ENCODE measurements around the gene SEPHS2. TPM values are rescaled to one million over a fixed set of nuclear protein-coding genes. Genes with fewer than 3 reads are reported as not detected.

Gene SEPHS2
- total RNA-seq, 1 donor from 2014 or later: 17.4 TPM

DNA sequence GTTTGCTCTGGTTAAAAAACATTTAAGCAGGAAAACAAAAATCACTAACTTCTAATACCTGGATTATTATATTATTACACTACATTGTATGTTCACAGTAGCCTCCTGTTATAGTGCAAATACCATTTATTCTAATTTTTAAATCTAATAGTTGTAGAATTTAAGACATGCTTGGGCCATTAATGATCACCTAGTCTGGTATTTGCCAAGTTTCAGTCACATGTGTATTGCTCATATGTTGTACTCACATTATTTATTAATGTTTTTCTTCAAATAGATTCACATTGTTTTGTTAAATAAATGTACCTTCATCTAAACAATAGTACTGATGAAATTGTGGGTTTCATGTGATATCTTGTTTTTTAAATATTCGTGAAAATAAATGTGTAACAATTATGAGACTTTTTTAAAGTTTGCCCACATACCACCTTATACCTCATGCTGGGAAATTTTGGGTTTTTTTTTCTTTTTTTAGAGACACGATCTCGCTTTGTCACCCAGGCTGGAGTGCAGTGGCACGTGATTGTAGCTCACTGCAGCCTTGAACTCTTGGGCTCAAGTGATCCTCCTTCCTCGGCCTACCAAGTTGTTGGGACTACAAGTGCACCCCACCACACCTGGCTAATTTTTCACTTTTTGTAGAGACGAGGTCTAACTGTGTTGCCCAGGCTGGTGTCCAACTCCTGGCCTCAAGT lies 32.4 kb downstream of the SEPHS2 start:
- peaks cover 3% of the 10 kb centered on the region for H3K36me3 ChIP-seq (ENCODE audit: control insufficient read depth, insufficient read depth, low read length)
- H3K4me3 ChIP-seq (ENCODE audit: low read depth, low read length): no peak overlapping the region
- TF ChIP-seq, protein P1, sequence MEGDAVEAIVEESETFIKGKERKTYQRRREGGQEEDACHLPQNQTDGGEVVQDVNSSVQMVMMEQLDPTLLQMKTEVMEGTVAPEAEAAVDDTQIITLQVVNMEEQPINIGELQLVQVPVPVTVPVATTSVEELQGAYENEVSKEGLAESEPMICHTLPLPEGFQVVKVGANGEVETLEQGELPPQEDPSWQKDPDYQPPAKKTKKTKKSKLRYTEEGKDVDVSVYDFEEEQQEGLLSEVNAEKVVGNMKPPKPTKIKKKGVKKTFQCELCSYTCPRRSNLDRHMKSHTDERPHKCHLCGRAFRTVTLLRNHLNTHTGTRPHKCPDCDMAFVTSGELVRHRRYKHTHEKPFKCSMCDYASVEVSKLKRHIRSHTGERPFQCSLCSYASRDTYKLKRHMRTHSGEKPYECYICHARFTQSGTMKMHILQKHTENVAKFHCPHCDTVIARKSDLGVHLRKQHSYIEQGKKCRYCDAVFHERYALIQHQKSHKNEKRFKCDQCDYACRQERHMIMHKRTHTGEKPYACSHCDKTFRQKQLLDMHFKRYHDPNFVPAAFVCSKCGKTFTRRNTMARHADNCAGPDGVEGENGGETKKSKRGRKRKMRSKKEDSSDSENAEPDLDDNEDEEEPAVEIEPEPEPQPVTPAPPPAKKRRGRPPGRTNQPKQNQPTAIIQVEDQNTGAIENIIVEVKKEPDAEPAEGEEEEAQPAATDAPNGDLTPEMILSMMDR (IDR thresholded peaks at IDR 0.05; ENCODE audit: insufficient read depth, low read length, severe bottlenecking): no peak
- DNase-seq (ENCODE audit: low read depth): peak; percentile 42
- no peaks in the 10 kb centered on the region for H3K27me3 ChIP-seq (ENCODE audit: control insufficient read depth, insufficient read depth, low read length)
- FAIRE-seq: no peak

DNA sequence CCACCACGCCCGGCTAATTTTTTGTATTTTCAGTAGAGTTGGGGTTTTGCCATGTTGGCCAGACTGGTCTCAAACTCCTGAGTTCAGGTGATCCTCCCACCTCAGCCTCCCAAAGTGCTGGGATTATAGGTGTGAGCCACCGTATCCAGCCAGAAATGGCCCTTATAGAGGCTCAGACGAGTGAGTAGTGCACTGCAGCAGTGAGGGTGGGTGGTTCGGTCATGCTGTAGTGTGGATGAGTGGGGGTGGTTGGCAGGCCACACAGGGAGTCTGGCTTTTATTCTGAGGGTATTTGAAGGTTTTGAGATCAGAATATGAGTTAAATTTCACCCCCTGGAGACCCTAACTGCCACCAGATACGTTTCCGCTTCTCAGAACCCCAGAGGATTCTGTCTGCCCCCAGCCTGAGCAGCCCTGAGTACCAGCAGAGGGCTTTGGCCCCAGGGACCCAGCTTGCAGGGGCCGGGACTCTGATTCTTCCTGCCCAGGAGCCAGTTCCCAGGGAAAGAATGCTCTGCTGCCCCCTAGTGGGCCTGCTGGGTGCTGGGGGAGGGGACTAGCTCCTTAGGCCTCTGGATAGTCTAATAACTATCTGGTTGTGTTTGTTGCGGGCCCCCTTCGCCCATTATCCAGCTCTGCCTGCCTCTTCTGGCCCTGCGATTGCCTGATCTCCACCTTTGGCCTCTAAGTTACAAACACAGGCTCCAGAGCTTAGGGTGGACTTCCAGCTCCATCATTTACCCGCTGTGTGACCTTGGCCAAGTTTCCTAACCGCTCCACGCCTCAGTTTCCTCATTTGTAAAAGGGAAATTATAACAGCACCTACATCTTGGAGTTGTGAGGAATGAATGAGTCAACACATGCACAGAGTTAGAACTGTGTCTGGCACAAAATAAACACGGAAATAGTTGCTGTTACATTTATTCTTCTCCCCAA lies 36.3 kb downstream of the SEPHS2 start:
- FAIRE-seq: no peak

DNA sequence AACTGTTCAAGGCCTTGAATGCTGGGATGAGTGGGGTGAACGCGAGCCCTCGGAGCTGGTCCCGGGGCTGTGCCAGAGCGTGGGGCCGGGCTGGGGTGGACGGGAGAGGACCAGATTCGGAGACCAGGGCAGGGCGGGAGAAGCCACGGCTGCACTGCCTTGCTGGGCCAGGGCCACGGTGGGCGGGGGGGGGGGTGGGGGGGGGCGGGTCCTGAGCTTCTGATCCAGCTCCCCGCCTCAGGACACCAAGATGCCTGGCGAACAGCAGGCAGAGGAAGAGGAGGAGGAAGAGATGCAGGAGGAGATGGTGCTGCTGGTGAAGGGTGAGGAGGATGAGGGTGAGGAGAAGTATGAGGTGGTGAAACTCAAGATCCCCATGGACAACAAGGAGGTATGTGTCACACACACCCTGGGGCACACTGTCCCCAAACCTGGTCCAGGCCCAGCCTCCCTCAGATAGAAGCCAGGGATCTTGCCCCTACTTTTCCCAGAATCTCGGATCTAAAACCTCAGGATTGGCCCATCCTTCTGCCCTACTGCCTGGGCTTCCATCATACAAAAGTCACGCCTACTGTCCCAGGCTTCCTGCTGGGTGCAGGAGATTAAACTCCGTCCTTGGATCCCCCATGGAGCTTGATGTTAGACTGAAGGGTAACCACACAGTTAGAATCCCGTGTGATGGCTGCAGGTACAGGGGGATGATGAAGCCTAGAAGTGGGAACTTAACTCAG lies 37.7 kb downstream of the SEPHS2 start:
- H3K27me3 ChIP-seq (ENCODE audit: control insufficient read depth, insufficient read depth, low read length): no peaks in the 10 kb centered on the region
- FAIRE-seq: no peak
- H3K4me3 ChIP-seq (ENCODE audit: low read depth, low read length): peak overlapping the region; percentile 67
- peaks cover 3% of the 10 kb centered on the region for H3K36me3 ChIP-seq (ENCODE audit: control insufficient read depth, insufficient read depth, low read length)
- TF ChIP-seq, protein P1 (IDR thresholded peaks at IDR 0.05; ENCODE audit: insufficient read depth, low read length, severe bottlenecking): no peak
- no peak for DNase-seq (ENCODE audit: low read depth)

More for the DNA sequence above, 36.3 kb downstream of the SEPHS2 start:
- peaks cover 3% of the 10 kb centered on the region for H3K36me3 ChIP-seq (ENCODE audit: control insufficient read depth, insufficient read depth, low read length)
- H3K4me3 ChIP-seq (ENCODE audit: low read depth, low read length): no peak overlapping the region
- TF ChIP-seq, protein P1 (IDR thresholded peaks at IDR 0.05; ENCODE audit: insufficient read depth, low read length, severe bottlenecking): peak; percentile 95
- DNase-seq (ENCODE audit: low read depth): peak; percentile 66
- H3K27me3 ChIP-seq (ENCODE audit: control insufficient read depth, insufficient read depth, low read length): no peaks in the 10 kb centered on the region

DNA sequence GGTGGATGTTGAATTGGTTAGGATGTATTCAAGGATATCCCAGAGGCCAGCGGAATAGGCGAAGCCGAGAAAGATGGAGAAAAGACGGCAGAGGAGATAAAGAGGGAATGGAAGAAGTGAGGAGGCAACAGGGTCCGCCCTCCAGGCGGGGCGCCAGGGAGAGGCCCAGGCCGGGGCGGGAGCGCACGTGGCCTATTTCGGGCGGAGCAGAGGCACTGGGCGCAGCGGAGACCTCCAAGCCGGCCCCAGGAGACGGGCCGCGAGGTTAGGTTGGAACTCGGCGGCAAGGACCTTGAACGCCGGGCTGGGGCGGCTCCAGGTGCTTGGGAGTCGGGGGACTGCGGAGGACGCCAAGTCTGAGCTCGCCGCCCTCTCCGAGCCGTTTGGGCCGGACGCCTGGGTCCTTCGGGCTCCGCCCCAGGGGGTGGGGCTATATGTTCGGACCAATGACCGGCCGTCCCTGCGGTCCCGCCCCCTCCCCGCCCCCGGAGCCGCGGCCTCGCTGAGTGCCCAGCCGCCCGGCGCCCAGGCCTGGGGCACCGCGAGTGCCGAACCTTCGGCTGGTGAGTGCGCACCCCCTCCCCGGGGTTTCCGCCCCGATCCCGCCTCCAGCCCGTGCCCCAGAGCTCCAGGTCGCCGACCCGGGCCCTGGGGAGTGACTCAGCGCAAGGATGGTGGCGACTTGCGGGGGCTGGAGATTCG lies 38.4 kb downstream of the SEPHS2 start, which contains the start of gene ZNF771:
ZNF771 (plus strand) TSS at position 505 of the 702 bp plus-strand sequence. CDS start 448 bp downstream, outside the sequence.
- TF ChIP-seq, protein P1 (IDR thresholded peaks at IDR 0.05; ENCODE audit: insufficient read depth, low read length, severe bottlenecking): no peak
- no peak for FAIRE-seq
- H3K27me3 ChIP-seq (ENCODE audit: control insufficient read depth, insufficient read depth, low read length): no peaks in the 10 kb centered on the region
- peak within 1 kb of the TSS; percentile 67 for H3K4me3 ChIP-seq (ENCODE audit: low read depth, low read length)
- H3K36me3 ChIP-seq (ENCODE audit: control insufficient read depth, insufficient read depth, low read length): peaks cover 3% of the 10 kb centered on the region
- DNase-seq (ENCODE audit: low read depth): peak; percentile 66

DNA sequence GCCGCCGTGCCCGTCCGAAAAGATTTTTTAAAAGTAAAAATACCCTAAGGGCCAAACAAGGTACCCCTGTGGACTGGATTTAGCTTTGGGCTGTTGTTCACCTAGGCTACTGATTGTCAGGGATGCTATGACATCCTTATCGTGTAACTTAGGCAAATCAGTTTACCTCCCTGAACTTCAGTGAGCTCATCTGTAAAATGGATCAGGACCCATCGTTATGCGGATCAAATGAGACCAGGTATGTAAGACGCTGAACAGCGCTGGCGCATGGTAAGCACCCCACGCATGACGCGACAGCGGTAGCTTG lies 38.9 kb downstream of the SEPHS2 start:
- Histone ChIP-seq H3K4me3 (ENCODE audit: low read depth, low read length) (peak overlapping the region; percentile 67), H3K27me3 (ENCODE audit: control insufficient read depth, insufficient read depth, low read length) (no peaks in the 10 kb centered on the region), H3K36me3 (ENCODE audit: control insufficient read depth, insufficient read depth, low read length) (peaks cover 1% of the 10 kb centered on the region)
- TF ChIP-seq, protein P1 (IDR thresholded peaks at IDR 0.05; ENCODE audit: insufficient read depth, low read length, severe bottlenecking): no peak
- DNase-seq (ENCODE audit: low read depth) (no peak), FAIRE-seq (no peak)

All from bronchial epithelial cell (primary cell).